Testis (tissue), 2 donors: ENCODE data around the gene SLC35F4.

ENCODE experiments used
- CTCF ChIP-seq, 3 experiments: fragments of 450-650 bp in 2 of 3; fragments of 200-600 bp in 1 of 3; sonication (generic) in 1 of 3; IDR thresholded peaks; one replicate each; pipeline ENCODE4 v1.5.1; 2016 to 2019; ENCODE audit warnings: antibody characterized with exemption in 3 of 3, mild to moderate bottlenecking in 2 of 3, moderate library complexity in 1 of 3
- POLR2A ChIP-seq: fragments of 450-650 bp; IDR thresholded peaks from one replicate; pipeline ENCODE4 v1.6.1; 2017; ENCODE audit warnings: antibody characterized with exemption, mild to moderate bottlenecking, moderate library complexity

GRCh38 chr14:57567220-57567619 lies 298.7 kb downstream of the SLC35F4 start:
- TF ChIP-seq CTCF (IDR thresholded peaks at IDR 0.05) (no peak), POLR2A (no peak)
